HG03175 (cell line): ENCODE data around the gene BANK1.

ENCODE experiments used
- ATAC-seq: cut with Tn5 transposase; IDR thresholded peaks from one replicate; pipeline ENCODE4 v1.9.1; 2021; ENCODE audit warnings: mild to moderate bottlenecking, moderate library complexity; ENCODE audit not compliant: unreplicated experiment

The BANK1 gene

DNA sequence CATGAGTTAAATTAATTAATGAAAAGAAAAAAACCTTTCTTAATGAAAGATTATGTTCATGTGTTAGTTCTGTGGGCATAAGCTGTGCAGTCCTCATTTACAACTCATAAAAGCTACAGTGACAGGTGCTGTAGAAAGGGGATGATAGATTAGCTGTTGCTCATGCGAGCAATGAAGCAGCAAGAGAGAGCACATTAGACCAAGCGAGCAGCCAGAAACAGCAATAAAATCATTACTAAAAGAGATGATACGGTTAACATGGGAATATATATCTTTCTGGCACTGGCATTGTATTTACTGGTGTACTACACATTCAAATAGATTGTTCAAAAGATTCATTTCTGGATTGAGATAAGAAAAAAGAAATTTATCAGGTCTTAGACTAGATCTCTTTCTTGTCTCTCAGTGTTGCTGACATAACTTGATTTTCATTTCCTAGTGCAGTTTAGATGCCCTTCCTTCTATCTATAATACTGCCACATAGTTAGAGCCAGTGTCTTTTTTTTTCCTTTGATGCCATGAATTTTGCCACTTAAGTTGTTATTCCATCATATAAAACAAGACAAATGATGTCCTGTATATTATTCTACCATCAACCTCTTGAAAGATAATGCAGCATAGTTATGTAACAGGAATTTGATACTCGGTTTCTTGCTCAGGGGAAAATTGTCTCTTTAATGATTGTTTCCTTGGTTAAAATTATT lies 164.6 kb downstream of the BANK1 start:
- ATAC-seq = no peak

DNA sequence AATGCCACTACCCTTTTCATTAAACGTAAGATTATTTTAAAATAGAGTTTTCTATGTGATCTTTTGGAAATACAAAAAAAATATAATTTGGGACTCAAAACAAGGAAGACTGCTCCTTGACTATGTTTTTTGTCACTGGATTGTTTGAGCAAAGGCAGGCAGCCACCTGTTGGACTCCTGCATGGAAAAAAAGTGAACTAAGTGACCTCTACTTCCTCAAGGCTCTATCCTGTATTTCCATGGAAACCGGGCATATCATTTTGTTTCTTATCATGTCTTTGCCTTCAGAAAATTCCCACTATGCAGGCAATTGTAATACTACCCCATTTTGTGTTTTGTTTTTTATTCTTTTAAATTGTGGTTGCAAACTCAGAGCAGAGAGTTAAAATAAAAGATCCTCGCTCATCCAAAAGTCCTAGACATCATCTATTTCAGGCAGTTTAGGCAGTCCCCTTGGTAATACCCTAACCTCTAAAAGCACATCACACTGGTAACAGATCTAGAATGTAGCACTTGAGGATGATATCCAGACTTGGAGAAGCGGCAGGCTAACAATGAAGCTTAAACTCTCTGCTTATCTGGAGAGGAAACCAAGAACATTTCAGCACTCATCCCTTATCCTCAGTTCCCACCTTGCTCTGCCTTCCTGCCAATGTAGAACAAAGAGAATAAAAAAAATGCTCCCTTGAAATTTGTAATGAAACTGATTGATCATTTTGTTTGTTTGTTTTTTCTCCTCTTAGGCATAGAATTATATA lies 165.7 kb downstream of the BANK1 start:
- ATAC-seq = no peak

DNA sequence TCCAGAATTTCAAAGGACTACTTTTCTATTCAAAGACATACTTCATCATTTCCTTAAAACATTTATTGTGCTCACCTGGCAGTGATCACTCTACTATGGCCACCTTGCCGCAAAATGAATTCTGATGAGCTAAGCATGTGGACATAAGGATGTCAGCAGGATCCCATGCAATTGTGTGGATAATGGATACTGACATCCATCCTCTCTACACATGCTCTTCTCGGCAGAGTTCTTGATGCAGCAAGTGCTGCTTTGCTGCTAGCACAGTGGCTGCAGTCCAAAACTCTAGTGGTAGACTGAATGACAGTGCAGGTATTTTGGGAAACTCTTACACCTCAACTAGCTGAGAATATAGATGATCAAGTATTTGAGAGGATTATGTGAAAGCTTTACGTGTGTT lies 168.0 kb downstream of the BANK1 start:
- ATAC-seq = no peak

DNA sequence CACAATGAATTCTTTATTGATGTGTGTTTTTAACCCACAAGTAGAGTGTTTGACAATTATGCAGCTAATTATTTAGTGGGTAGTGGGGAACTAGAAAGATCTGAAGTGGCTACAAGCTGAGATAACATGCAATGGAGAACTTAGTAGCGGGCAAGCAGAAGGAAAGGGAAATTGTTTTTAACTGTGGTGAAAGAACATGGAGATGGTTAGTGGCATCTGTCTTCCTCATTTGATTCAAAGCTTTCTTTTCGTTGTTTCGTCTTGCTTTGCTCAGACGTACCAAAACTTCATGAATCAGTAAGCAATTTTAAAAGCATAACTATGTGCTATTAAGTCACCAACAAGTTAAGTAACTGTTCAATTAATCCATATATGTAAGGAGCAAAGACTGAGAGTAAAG lies 169.9 kb downstream of the BANK1 start:
- ATAC-seq = no peak

DNA sequence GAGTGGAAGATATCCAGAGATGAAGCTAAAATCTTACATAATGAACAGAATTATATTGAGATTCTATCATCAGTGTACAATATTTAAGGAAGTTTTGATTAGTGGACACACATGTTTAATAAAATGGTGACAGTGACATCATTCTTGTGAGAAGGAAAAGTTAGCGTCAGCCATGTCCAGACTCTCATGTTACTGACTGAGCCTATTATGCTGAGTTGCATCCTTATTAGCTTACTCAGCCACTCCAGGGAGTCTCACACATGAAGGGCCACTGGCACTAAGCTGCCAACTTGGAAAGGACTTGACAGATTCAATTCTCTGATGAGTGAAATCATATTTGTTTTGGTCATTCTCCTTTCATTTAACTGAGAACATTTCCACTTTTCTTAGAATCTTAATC lies 170.6 kb downstream of the BANK1 start:
- no peak for ATAC-seq

DNA sequence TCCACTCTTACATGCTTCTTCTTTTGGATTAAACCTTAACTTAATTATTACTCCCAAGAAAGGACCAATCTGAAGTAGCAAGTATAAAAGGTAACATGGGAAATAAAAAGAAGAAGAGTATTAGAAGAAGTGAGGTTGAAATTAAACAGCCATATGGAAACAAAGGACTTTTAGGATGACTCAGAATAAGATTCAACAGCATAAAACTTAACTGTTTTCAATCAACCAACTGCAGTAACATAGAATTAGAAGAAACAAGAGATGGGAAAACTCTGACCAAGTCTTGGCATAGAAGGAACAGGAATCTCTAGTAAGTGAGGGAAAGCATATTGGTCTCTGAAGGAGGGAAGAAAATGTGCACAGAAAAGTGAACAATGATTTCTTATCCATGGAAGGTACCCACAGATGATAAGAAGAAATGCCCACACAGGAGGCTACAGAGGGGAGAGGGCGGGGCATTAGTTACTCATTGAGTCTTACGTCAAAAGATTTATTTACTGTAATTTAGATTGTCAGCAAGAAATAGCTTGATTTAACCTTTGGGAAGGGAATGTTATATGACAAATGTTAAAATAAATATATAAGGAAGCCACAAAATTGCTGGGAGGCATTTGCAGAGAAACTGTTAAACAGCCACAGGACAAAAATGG lies 177.3 kb downstream of the BANK1 start:
- ATAC-seq = no peak

DNA sequence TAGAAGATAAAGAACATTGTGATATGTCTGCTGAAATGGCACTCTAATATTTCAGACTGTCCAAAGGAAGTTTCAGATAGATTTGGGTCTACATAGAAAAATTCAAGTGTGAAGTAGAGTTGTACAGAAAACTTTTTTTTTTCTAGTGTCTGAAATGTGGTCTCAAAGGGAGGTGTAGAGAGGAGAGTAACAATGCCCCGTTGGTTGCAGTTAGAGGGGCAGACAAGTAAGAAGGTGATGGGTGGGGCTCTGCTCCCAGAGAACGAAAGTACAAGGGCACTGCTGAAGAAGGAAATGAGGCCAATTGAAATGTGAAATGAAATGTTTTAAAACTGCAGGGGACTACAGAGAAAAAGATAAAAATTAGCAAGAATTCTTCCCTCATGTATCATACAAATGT lies 177.8 kb downstream of the BANK1 start:
- ATAC-seq = no peak

DNA sequence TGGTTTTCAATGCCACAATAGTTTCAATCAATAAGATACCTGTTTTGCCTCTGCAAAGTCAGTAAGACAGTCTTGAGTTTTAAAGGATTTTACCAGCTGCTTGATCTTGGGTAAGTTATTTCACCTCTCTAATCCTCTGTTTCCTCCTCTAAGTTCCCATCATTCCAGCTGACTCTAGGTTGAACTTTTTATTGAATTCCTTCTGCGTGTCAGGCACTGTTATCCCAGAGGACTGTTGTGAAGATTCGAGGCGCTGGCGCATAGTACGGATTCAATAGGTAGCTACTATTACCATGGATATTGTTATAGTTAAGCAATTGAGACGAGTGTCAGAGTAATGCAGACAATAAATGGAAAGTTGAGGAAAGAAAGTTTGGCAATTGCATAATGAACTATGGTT lies 179.4 kb downstream of the BANK1 start:
- ATAC-seq = no peak

DNA sequence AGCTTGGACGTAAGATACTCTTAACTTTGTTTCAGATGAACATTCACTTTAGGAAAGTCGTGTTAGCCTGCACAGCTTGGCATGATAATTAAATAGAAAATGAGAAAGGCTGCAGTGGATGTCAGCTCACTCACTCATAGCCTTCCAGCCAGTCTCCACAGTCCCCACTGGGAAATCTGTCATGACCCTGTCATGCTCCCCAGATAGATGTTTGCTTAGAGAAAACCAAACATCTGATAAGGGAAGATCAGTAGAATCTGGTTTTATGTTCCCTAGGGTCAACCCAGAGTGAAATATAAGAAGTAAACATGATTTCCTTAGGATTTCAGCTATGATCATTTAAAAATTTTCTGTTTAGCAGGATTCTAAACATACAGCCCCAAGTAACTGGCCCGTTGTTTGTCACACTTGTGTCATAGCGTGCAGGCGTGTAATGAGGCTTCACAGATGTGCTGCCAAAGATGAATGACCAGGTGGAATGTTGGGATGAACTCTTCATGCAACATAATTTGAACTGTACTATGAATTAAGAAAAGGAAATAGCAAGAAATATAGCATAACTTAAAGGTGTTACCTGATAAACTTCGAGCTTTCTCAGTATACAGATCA lies 180.1 kb downstream of the BANK1 start:
- no peak for ATAC-seq

DNA sequence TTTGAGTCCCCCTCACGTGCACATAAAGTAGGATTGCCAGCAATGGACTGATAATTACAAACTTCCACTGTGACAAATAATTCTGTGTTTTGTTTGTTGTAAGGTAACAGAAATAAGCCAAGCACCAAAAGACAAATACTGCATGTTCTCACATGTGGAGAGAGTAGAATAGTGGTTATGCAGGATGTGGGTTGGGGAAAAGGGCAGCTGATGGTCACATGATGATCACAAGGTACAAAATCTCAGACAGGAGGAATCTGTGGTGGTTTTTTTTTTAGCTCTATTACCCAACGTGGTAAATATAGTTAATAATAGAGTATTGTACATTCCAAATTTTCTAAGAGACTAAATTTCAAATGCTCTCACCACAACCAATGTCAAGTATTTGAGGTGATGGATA lies 182.3 kb downstream of the BANK1 start:
- ATAC-seq = no peak

DNA sequence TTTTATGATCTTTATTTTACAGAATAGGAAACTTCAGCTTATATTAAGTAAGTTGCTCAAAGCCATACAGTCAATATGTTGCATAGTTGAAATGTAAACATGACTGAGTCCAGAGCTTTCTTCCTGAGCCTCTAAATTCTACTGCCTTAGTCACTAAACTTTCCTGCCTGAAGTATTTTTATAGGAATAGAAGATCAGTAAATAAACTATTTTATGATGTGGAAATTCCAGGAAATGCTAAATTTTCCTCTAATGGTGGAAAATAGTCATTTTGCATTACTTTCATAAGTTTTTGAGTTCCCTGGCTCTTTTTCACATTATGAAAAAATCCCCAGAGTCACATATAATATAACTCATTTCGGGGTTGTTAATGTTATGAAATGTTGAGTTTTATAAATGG lies 182.8 kb downstream of the BANK1 start:
- no peak for ATAC-seq

DNA sequence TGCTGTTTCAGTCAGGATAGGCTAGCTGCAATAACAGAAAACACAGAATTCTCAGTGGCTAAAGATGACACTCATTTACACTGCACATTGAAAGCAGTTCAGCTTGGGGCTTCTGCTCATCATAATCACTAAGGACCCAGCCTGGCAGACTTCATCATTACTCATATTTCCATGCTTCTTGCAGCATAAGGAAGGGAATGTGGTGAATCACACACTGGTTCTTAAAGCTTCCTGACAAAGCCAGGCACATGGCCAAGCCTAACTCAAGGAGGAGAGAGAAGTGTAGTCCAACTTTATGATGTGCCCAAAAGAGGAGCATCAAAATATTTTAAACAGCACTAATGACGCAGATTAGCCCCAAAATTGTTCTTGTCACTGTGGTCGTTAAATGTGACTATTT lies 186.5 kb downstream of the BANK1 start:
- ATAC-seq = no peak

DNA sequence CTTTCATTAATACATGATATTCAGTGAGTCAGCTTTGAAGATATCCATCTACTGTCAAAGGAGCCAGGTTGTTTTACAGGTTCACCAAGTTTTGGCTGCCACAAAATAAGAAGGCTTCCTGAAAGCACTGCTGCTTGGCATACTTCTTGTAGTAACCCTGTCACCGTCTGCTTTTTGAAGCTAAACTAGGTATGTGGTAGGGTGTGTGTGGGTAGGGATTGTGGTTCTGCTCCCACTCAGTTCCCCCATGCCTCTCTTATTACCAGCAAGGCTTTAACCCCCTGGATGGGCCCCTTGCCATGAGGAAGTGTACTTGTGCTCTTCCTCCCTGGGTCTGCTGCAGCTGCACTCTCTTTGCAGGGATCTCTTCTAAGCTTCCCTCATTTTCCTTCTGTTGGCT lies 191.2 kb downstream of the BANK1 start:
- ATAC-seq = no peak

DNA sequence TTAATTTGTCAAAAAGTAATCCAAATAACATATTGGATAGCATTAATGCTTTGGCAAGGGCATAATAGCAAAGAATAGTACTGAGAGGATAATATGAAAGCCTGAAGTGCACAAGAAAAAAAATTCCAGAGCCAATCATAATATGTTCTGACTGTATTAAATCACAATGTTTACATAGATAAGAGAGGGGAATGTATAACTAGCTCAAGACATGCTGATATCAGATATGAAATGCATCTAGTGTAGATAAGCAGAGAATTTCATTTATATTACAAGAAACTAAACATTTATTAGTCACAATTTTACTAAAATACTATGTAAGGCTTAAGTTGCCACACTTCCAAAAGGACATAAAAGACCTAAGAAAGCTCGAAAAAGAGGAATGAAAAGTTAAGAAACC lies 193.3 kb downstream of the BANK1 start:
- ATAC-seq = no peak

DNA sequence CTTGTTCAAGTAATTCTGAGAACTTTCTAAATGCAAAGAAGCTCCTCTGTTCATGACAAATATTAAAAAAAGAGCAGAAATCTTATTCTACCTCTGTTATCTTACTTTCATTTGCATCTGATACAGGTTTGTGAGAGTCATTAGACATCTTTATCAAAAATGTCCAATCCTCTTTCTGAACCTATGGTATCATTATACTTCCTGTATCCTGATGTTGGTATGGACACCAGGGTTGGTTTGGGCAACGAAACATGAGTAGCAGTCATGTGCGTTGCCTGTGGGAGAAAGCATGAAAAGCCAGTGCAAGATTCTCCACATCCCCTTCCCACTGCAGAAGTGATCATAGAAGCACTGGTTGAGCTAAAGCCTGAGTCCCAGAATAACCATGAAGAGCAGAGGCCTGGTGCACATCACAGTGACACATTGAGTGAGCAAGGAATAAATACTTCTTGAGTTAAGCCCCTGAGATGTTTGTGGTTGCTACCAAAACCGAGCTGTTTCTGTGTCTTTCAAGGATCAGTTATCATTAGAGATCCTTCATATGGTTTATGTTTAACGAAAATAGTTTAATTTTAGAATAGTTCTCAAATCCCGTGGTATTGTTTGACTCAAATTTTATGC lies 197.2 kb downstream of the BANK1 start:
- ATAC-seq = peak; percentile 87

DNA sequence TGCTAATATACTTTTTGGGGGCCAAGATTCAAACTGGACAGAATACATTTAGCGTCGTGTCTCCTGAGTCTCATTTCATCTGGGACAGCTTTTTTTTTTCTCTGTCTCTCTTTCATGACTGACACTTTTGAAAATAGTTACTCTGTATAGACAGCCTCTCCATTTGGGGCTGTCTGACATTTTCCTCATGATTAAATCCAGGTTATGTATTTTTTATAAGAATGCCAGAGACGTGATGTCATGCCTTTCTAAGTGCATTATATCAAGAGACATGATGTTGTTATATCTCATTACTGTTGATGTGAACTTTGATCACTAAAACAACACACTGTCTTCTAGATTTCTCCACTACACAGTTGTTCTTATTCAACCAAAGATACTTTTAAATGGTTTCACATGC lies 199.0 kb downstream of the BANK1 start:
- ATAC-seq = no peak

DNA sequence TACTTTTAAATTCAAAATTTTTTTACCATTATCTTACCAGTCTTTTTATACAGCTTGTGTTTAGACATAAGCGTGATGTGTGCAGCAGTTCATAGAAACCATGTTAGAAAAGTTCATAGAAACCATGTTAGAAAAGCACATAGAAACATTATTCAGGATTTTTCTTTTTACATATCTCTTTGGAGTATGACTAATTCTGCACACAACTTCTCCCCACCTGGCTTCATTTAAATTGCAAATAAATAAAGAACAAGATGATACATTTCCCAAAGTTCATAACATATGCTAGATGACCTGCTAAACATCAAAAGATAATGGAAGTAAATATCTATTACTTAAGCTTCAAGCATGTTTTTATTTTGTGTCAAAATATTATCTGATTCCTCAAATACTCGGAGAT lies 201.9 kb downstream of the BANK1 start:
- ATAC-seq = no peak

DNA sequence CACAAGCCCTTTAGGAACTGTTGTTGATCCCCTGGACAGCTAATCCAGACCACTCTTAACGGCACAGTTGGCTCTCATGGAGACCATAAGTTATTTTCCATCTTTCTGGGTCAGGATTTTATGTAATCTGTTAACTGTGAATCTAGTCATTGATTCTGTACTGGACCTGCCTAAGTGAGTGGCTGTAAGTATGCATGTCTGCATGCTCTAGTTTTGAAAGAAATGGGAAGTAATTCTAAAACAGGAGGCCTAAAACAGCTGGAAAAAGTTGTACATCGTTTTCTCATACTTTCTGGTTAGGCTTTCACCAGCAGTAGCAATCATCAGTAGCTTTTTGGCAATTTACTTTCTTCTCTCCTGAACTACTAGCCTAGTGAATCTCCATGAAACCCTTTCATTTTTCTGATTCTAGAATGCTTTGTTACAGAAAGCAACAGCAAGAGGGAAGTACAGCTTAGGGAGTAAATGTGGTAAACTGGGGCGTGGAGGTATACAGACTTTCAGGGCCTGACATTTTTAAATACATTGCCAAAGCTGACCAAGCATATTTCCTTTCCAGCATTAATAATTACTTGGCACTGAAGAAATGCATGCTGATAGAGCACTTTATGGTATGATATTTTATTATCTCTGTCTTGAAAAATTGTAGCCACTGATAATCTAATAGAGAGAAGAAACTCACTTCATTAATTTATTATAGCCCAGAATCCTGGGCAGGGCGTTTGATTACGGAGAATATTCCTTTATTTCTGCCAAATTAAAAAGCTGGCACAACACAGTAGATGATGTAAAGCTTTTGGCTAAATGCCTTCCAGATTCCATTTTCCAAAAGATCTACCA lies 202.7 kb downstream of the BANK1 start:
- no peak for ATAC-seq

DNA sequence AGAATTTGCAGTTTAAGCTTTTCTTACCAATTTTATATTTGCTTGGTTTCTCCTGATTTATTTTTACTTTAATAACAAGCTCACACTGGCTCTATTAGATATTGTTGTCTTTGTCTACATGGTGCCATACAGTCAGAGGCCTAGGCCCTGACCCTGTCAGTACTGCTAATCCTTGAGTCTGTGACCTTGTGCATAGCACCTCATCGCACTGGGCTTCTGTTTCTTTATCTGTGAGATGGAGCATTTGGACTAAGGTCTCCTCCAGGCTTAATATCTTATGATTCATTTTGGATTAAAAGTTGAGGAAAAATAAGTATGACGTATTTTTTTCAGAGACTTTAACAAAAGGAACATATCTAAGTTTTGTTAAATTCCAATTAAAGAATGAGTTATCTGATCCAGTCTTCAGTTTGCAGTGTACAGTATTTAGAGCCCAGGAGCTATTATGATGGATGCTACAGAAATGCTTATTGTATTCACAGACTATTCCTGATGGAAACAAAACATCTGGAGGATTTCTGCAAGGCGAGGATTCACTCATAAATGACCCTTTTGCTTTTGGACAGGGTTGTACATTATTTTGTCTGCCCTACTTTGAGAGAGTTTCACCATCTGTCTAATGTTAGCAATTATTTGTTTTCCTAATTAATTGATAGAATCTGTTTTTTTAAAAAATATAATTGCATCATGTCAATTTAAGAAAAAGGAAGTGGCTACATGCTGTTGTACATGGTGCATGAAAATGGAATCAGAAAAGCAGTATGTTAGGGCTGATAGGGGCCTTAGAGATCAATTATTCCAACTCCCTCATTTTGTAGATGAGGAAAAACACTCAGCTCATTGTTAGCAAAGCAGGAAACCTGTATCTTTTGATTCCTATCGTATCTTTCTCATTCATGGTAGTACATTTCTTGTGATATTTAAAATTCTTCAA lies 203.6 kb downstream of the BANK1 start:
- no peak for ATAC-seq
